ENCODE measurements around the gene ZNF592.

- TF ChIP-seq UBTF (CRISPR knock-in tag; IDR thresholded peaks at IDR 0.05) (no peak), CBX2 (IDR thresholded peaks at IDR 0.05; ENCODE audit: low read depth, low read length) (no peak), CBX2 (CRISPR knock-in tag; IDR thresholded peaks at IDR 0.05; ENCODE audit: low read depth) (no peak), EZH2 (conservative IDR thresholded peaks at IDR 0.05; ENCODE audit: low read depth, low read length) (no peak), ELK4 (CRISPR knock-in tag; IDR thresholded peaks at IDR 0.05; ENCODE audit: borderline replicate concordance) (no peak), ZNF597 (CRISPR knock-in tag; IDR thresholded peaks at IDR 0.05) (no peak), ZNF335 (CRISPR knock-in tag; IDR thresholded peaks at IDR 0.05) (no peak)
- TF ChIP-seq, protein P1, sequence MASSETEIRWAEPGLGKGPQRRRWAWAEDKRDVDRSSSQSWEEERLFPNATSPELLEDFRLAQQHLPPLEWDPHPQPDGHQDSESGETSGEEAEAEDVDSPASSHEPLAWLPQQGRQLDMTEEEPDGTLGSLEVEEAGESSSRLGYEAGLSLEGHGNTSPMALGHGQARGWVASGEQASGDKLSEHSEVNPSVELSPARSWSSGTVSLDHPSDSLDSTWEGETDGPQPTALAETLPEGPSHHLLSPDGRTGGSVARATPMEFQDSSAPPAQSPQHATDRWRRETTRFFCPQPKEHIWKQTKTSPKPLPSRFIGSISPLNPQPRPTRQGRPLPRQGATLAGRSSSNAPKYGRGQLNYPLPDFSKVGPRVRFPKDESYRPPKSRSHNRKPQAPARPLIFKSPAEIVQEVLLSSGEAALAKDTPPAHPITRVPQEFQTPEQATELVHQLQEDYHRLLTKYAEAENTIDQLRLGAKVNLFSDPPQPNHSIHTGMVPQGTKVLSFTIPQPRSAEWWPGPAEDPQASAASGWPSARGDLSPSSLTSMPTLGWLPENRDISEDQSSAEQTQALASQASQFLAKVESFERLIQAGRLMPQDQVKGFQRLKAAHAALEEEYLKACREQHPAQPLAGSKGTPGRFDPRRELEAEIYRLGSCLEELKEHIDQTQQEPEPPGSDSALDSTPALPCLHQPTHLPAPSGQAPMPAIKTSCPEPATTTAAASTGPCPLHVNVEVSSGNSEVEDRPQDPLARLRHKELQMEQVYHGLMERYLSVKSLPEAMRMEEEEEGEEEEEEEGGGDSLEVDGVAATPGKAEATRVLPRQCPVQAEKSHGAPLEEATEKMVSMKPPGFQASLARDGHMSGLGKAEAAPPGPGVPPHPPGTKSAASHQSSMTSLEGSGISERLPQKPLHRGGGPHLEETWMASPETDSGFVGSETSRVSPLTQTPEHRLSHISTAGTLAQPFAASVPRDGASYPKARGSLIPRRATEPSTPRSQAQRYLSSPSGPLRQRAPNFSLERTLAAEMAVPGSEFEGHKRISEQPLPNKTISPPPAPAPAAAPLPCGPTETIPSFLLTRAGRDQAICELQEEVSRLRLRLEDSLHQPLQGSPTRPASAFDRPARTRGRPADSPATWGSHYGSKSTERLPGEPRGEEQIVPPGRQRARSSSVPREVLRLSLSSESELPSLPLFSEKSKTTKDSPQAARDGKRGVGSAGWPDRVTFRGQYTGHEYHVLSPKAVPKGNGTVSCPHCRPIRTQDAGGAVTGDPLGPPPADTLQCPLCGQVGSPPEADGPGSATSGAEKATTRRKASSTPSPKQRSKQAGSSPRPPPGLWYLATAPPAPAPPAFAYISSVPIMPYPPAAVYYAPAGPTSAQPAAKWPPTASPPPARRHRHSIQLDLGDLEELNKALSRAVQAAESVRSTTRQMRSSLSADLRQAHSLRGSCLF (CRISPR knock-in tag; IDR thresholded peaks at IDR 0.05; ENCODE audit: borderline replicate concordance): no peak
These were observed 49.4 kb downstream of the ZNF592 start for GRCh38 chr15:84797801-84798200.
